Measurements from ENCODE around the gene OR9G4. TPM values are rescaled to one million over a fixed set of nuclear protein-coding genes. Genes with fewer than 3 reads are reported as not detected.

OR9G4 gene
- total and polyA plus RNA-seq, 2 donors (not counting 1 experiment from before 2014, with no cell fraction given): not detected

- Histone ChIP-seq H3K4me2 (ENCODE audit: extremely low read depth, insufficient read depth, low read length) (no peak overlapping the region), H3K36me3 (ENCODE audit: control insufficient read depth, insufficient read depth, low read length) (no peaks in the 10 kb centered on the region), H3K9me3 (ENCODE audit: control insufficient read depth, insufficient read depth, low read depth, low read length) (no peaks in the 10 kb centered on the region), H4K20me1 (ENCODE audit: control insufficient read depth, extremely low read depth, insufficient read depth, low read length) (no peaks in the 10 kb centered on the region), H3K27ac (ENCODE audit: insufficient read depth, low read length) (no peak overlapping the region), H3K4me1 (ENCODE audit: control insufficient read depth, extremely low read depth, insufficient read depth, low read length) (no peaks in the 10 kb centered on the region), H2AFZ (ENCODE audit: low read length) (no peak overlapping the region), H3K4me3 (replicated peaks in 1 of 4; ENCODE audit: control extremely low read depth in 1 of 4, insufficient read depth in 1 of 4, low read depth in 3 of 4, low read length in 4 of 4) (no peak overlapping the region), H3K79me2 (ENCODE audit: control insufficient read depth, insufficient read depth, low read length) (no peaks in the 10 kb centered on the region), H3K9ac (ENCODE audit: insufficient read depth, low read length) (no peak overlapping the region), H3K27me3 (ENCODE audit: control insufficient read depth, insufficient read depth, low read length) (no peaks in the 10 kb centered on the region)
- no peak for DNase-seq (ENCODE audit: low read depth in 2 of 2)
- no peak for TF ChIP-seq EZH2 (IDR thresholded peaks at IDR 0.05; ENCODE audit: low read length, missing control alignments)
- TF ChIP-seq CTCF (conservative IDR thresholded peaks at IDR 0.05 in 1 of 2, IDR thresholded peaks at IDR 0.05 in 1 of 2; ENCODE audit: low read depth in 1 of 2, low read length in 2 of 2): no peak
Observed at GRCh38 chr11:56776809-56777208, 28.3 kb upstream of the OR9G4 start.

- H3K4me3 ChIP-seq (replicated peaks in 1 of 4; ENCODE audit: control extremely low read depth in 1 of 4, insufficient read depth in 1 of 4, low read depth in 3 of 4, low read length in 4 of 4): no peak overlapping the region
- no peaks in the 10 kb centered on the region for H3K79me2 ChIP-seq (ENCODE audit: control insufficient read depth, insufficient read depth, low read length)
- no peak overlapping the region for H3K4me2 ChIP-seq (ENCODE audit: extremely low read depth, insufficient read depth, low read length)
- H3K4me1 ChIP-seq (ENCODE audit: control insufficient read depth, extremely low read depth, insufficient read depth, low read length): no peaks in the 10 kb centered on the region
- H3K9ac ChIP-seq (ENCODE audit: insufficient read depth, low read length): no peak overlapping the region
- no peaks in the 10 kb centered on the region for H3K27me3 ChIP-seq (ENCODE audit: control insufficient read depth, insufficient read depth, low read length)
- no peak for DNase-seq (ENCODE audit: low read depth in 2 of 2)
- H3K9me3 ChIP-seq (ENCODE audit: control insufficient read depth, insufficient read depth, low read depth, low read length): no peaks in the 10 kb centered on the region
- H4K20me1 ChIP-seq (ENCODE audit: control insufficient read depth, extremely low read depth, insufficient read depth, low read length): no peaks in the 10 kb centered on the region
- no peak overlapping the region for H3K27ac ChIP-seq (ENCODE audit: insufficient read depth, low read length)
- no peak overlapping the region for H2AFZ ChIP-seq (ENCODE audit: low read length)
- no peaks in the 10 kb centered on the region for H3K36me3 ChIP-seq (ENCODE audit: control insufficient read depth, insufficient read depth, low read length)
- no peak for TF ChIP-seq EZH2 (IDR thresholded peaks at IDR 0.05; ENCODE audit: low read length, missing control alignments)
- no peak for TF ChIP-seq CTCF (conservative IDR thresholded peaks at IDR 0.05 in 1 of 2, IDR thresholded peaks at IDR 0.05 in 1 of 2; ENCODE audit: low read depth in 1 of 2, low read length in 2 of 2)
Observed at GRCh38 chr11:56764976-56765375, 16.5 kb upstream of the OR9G4 start.

- Histone ChIP-seq H3K9me3 (ENCODE audit: control insufficient read depth, insufficient read depth, low read depth, low read length) (no peaks in the 10 kb centered on the region), H4K20me1 (ENCODE audit: control insufficient read depth, extremely low read depth, insufficient read depth, low read length) (no peaks in the 10 kb centered on the region), H3K79me2 (ENCODE audit: control insufficient read depth, insufficient read depth, low read length) (no peaks in the 10 kb centered on the region), H3K27ac (ENCODE audit: insufficient read depth, low read length) (no peak overlapping the region), H3K9ac (ENCODE audit: insufficient read depth, low read length) (no peak overlapping the region), H3K36me3 (ENCODE audit: control insufficient read depth, insufficient read depth, low read length) (no peaks in the 10 kb centered on the region), H3K27me3 (ENCODE audit: control insufficient read depth, insufficient read depth, low read length) (no peaks in the 10 kb centered on the region), H2AFZ (ENCODE audit: low read length) (no peak overlapping the region), H3K4me3 (replicated peaks in 1 of 4; ENCODE audit: control extremely low read depth in 1 of 4, insufficient read depth in 1 of 4, low read depth in 3 of 4, low read length in 4 of 4) (no peak overlapping the region), H3K4me1 (ENCODE audit: control insufficient read depth, extremely low read depth, insufficient read depth, low read length) (no peaks in the 10 kb centered on the region), H3K4me2 (ENCODE audit: extremely low read depth, insufficient read depth, low read length) (no peak overlapping the region)
- no peak for DNase-seq (ENCODE audit: low read depth in 2 of 2)
- TF ChIP-seq CTCF (conservative IDR thresholded peaks at IDR 0.05 in 1 of 2, IDR thresholded peaks at IDR 0.05 in 1 of 2; ENCODE audit: low read depth in 1 of 2, low read length in 2 of 2): no peak
- TF ChIP-seq EZH2 (IDR thresholded peaks at IDR 0.05; ENCODE audit: low read length, missing control alignments): no peak
Observed at GRCh38 chr11:56751480-56751879, 3.0 kb upstream of the OR9G4 start.

All from fibroblast of lung (primary cell).